Umbilical cord (tissue), 2 donors: ENCODE measurements around the gene NUAK2. TPM values are rescaled to one million over a fixed set of nuclear protein-coding genes. Genes with fewer than 3 reads are reported as not detected.

Experiments used
- DNase-seq: peaks from one replicate; pipeline ENCODE4 v3.0.0-alpha.2; 2015; ENCODE audit warnings: low spot score
- total RNA-seq: library from RNA; depleted of rRNA; stranded (reverse); fragments of >200 nt; gene quantifications from one replicate; pipeline ENCODE4 v1.2.3, GENCODE V29; 2014; ENCODE audit warnings: low replicate concordance; ENCODE audit not compliant: insufficient read depth

The NUAK2 gene
- total RNA-seq, 1 donor from 2014 or later: 1.2 TPM

GRCh38 chr1:205275133-205275532 is 46.4 kb downstream of the NUAK2 start:
- DNase-seq: no peak

GRCh38 chr1:205274041-205274691 is 47.4 kb downstream of the NUAK2 start:
- no peak for DNase-seq

GRCh38 chr1:205273551-205273982 is 48.0 kb downstream of the NUAK2 start:
- DNase-seq: peak; percentile 86

DNA sequence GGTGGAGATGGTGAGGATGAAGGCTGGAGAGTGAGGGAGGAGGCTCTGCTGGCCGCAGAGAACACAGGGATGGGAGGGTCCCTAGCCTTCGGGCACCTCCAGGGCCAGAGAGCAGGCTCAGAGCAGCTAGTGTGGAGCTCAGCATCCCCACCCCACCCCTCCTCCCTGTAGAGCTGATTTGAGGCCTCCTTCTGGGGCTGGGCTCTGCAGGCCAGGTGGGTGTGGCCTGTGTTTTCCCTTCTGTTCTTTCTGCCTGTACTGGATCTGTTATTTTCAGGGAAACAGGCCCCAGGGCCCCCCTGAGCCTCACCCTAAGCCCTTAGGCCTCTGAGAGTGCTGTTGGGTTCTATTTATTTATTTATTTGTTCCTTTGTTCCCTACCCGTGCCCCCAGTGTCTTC is 49.0 kb downstream of the NUAK2 start:
- DNase-seq: peak; percentile 88

- DNase-seq: no peak
Observed at GRCh38 chr1:205271745-205272144, 49.8 kb downstream of the NUAK2 start.

- DNase-seq: no peak
Observed at GRCh38 chr1:205271277-205271676, 50.3 kb downstream of the NUAK2 start.

- no peak for DNase-seq
Observed at GRCh38 chr1:205270764-205271163, 50.8 kb downstream of the NUAK2 start.

- no peak for DNase-seq
Observed at GRCh38 chr1:205270271-205270670, 51.3 kb downstream of the NUAK2 start.

GRCh38 chr1:205269711-205270110 is 51.8 kb downstream of the NUAK2 start:
- DNase-seq: no peak

GRCh38 chr1:205268846-205269680 is 52.5 kb downstream of the NUAK2 start:
- DNase-seq: no peak

DNA sequence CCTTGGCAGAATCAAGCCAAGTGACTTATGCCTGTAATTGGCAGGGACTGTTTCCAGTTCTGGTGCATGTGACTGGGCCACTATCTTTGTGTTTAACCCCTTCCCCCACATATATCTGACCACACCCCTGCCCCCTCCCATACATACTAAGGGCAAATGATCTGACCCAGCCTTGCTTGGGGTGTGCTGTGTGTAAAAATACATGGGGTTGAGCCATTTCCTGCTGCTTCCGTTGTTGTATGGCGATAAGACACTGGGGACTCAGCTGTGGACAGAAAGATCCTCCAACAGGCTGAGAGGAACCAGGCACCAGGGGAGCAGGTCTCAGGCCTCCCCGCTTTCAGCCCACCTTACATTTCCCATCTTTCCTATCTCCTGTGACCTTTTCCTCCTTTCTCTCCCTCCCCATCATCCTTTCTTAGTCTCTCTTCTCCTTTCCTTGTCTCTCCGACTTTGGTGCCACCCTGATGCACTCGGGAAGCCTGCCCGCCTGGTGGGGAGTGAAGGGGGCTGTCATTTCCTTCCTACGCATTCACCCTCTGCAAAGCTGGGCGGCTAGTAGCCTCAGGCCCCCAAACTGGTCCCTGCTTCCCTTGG is 54.1 kb downstream of the NUAK2 start:
- no peak for DNase-seq

GRCh38 chr1:205266611-205267305 is 54.8 kb downstream of the NUAK2 start:
- no peak for DNase-seq

DNA sequence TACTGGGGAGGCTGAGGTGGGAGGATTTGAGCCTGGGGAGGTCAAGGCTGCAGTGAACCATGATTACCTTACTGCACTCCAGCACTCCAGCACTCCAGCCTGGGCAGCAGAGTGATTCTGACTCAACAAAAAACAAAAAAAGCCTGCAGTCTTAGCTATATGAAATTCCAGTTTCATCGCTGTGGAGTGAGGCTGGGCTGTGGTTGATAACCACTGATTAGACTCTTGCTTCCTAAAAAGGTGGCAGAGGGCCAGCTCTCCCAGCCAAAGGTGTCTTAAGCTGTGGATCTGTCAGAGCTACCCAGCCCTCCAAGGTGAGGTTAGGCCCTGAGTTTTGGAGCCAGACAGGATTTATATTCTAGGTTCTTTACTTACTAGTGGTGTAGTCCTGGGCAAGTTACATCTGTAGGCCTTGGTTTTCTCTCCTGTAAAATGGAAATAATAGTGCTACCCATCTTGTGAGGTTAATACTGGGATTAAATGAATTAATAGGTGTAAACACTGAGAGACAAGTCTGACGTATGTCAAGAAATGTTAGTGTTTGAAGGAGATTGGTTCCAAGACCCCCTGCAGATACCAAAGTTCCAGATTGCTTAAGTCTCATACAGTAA is 57.9 kb downstream of the NUAK2 start:
- peak; percentile 55 for DNase-seq

GRCh38 chr1:205262731-205263171 is 58.8 kb downstream of the NUAK2 start:
- peak; percentile 84 for DNase-seq

DNA sequence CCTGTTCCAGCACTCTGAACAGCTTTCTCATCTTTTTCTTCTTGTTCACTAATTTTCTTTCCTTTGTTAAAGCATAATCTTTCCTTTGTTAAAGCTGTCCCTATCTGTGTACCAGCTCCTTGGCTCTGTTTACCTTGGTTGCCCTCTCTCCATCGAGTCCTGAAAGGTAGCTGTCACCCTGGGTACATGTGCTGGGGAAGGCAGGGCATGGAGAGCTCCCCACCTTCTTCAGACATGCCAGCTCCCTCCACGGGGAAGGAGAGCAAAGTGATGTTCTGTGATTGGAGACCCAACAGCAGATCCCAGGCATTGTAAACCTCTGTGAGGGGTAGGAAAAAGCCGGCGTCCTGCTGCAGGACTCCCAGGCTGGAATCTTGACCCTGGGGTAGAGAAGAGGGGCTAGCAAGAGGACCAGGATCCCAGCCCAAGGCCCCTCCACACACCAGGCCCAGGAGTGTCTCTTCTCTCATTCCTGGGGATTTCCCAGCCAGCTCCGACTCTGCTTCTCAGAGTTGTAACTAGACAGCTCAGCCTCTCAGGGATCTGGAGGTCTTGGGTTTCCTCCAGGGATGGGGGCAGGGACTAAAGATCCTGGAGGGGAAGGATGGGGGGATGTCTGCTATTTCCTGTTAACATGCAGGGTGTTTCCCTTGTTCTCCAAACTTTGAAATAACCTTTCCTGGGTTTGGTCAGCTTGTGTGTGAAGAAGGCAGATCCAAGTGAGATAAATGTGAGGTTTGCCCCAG is 59.4 kb downstream of the NUAK2 start:
- DNase-seq: peak; percentile 92

DNA sequence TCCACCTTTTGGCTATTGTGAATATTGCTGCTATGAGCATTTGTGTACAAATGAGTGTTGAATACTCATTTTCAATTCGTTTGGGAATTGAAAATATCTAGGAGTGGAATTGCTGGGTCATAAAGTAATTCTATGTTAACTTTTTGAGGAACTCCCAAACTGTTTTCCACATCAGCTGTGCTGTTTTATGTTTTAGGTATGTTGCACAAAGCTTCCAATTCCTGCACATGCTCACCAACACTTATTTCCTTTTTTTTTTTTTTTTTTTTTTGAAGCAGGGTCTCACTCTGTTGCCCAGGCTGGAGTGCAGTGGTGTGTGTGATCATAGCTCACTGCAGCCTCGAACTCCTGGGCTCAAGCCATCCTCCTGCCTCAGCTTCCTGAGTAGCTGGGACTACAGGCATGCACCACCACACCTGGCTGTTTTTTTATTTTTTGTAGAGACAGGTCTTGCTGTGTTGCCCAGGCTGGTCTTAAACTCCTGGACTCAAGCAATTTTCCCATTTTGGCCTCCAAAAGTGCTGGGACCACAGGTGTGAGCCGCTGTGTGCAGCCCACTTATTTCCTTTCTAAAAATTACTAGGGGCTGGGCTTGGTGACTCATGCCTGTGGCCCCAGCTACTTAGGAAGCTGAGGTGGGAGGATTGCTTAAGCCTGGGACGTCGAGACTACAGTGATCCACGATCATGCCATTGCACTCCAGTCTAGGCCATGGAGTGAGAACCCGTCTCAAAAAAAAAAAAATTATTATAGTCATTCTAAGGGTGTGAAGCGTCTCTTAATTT is 60.4 kb downstream of the NUAK2 start:
- no peak for DNase-seq

GRCh38 chr1:205259998-205260397 is 61.5 kb downstream of the NUAK2 start:
- DNase-seq: no peak

DNA sequence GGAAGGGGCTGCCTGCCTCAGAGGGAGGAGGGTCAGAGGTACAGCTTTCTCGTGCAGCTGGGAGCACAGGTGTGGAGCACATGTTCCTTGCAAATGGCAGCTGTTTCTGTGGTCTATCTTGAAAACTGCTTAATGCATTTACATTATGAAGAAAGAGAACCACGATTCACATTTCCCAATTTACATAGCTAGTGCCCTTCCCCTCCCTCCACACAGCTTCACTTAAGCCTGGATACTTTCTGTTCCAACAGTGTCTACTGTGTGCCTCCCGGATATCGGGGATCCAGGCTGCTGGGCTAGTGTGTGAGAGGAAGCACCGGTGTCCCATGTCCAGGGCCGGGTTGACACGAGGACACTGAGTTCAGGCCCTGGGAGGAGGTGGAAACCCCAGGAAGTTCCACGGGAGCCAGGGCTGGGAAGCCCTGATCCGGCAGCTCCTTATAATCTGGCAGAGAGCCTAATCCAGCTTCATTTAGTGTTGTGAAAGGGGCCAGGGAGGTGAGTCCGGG is 62.2 kb downstream of the NUAK2 start:
- no peak for DNase-seq

GRCh38 chr1:205258719-205259118 is 62.8 kb downstream of the NUAK2 start:
- DNase-seq: no peak

GRCh38 chr1:205258261-205258691 is 63.3 kb downstream of the NUAK2 start:
- DNase-seq: no peak
